RCC 7860 (cell line): ENCODE results near the gene IL21R.

ENCODE experiments used
- DNase-seq: peaks from one replicate; pipeline ENCODE4 v3.0.0-alpha.2; 2015; ENCODE audit warnings: low spot score
- FAIRE-seq: peaks from 2 replicates; lab custom pipeline; 2012; peaks lifted over from hg19 to GRCh38; lab: Jason Lieb, UNC

The IL21R gene

DNA sequence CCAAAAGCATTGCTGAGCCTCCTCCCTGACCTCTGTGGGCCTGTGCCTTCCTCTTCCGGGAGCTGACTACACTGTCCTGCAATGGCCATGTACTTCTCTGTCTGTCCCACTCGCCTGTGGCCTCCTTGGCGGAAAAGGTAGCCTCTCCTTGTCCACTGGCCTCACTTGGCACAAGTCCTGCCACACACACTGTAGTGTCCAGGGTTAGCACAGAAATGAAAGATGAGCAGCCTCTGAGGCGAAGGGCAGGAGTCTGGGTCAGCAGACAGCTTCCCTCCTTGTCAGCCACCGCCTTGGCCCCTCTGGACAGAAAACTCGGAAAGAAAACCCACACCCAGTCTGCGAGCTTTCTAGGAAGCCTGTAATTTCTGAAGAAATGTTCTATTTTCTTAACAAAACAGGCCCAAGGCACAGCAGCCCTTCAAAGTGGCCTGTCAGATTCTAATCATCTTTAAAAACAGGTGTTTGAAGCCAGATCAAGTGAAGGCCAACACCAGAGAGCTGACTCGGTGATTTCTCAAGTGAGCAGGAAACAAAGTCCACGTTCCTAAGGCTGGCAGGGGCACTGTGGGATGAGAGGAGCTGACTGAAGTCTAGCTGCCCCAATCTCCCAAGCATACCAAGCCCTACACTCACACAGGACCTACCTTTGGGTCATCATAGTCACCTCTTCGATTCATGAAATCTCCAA, 80.6 kb downstream of the IL21R start:
- no peak for FAIRE-seq
- DNase-seq, result no peak

DNA sequence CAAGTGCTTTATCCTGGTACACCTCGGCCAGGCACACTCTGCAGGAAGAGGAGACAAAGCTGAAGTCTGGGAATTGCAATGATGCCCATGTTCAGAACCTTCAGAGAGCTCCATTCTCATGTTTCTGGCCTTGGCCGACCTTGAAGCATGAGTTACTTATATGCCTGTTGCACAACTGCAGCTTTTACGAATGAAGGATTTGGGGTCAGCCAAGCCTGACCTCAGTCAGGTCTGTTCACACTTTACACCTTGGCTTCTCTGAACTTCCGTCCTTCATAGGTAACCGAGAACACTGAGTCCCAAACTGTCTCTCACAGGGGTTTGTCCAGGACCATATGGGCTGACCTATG, 81.1 kb downstream of the IL21R start:
- FAIRE-seq (no peak), DNase-seq (no peak)

DNA sequence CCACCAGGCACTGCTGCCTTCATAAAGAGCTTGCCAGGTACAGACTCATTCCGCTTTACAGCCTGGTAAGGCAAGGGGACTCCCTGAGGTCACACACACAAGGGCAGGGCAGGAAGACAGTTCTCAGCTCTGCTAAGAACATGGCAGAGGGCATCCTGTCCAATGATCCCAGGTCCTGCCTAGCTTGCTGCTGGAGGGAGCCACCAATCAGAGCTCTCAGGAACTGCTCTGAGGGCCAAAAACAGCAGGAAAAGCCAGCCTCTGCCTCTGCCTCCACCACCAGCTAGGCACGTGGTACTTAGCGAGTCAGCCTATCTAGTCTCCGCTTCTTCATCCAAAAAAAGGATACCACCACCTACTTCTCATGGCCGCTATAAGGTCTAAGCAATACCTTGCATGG, 81.7 kb downstream of the IL21R start:
- no peak for FAIRE-seq

DNA sequence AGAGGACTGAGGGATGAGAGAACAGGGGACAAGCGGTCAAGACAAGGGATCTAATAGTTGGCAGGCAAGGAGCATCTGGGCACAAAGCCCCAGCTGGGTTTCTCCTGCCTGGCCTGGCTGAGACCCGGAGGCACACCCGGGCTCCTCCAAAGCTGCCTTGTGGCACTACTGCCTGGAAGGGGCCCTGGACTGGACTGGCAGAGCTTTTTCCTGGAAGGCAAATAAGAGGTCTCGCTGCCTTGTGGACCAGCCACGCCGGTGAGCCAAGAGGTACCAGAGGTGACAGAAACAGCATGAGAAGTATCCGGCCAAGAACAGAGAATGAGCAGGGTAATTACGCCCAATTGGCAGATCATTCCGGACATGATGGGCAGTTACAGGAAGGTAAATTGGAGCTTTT, 83.2 kb downstream of the IL21R start:
- no peak for FAIRE-seq
- DNase-seq, result no peak

More for the DNA sequence above, 81.7 kb downstream of the IL21R start:
- no peak for DNase-seq

DNA sequence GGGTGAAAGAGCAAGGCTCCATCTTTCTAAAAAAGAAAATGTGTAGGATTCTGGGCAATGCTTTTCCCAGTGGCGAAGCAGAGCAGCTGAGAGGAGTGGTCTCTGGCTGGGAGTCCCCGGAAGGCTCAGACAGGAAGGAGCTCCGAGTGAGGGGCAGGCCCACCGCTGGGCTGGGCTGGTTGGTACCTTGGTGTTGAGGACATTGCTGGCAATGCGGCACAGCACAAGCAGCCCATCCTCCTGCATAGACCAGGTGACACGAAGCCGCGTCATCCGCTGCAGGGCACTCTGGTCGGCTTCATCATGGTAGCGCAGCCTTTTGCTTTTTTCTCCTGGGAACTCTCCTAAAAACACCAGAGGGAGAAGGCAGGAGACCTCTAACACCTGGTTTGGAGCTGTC, 83.8 kb downstream of the IL21R start:
- DNase-seq, result no peak
- FAIRE-seq, result no peak

DNA sequence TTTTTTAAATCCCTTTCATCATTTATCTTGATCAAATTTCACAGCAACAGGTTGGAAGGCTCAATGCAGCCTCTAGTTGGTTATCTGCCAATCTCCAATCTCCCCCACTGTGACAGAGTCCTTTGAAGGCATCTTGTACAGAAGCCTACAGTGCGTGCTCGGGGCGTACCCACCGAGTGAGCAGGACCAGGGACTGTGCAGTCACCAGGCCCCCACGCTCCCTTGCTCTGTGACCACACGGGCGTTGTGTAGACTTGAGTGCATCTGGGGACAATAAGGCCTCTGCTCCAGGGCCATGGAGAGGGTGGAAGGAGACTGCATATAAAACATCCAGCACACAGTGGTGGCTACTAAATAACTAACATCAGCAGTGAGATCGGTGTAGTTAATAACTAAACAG, 84.4 kb downstream of the IL21R start:
- no peak for FAIRE-seq
- DNase-seq, result no peak

DNA sequence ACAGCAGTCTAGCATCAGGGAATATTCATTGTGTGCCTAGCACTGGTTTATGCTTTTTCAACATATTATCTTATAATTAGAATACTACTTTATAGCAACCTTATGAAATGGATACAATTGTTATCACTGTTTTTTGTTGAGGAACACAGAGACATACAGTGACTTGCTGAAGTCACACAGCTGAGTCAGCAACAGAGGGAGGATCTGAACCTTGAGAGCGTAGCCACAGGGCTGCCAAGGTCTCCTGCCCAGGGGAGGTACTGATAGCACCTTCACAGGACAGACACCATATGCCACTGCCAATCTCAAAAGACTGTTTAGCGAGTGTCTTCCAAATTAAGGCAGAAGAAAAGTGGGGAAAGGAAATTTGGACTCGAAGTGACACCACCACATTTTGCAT, 84.8 kb downstream of the IL21R start:
- FAIRE-seq (no peak), DNase-seq (no peak)

DNA sequence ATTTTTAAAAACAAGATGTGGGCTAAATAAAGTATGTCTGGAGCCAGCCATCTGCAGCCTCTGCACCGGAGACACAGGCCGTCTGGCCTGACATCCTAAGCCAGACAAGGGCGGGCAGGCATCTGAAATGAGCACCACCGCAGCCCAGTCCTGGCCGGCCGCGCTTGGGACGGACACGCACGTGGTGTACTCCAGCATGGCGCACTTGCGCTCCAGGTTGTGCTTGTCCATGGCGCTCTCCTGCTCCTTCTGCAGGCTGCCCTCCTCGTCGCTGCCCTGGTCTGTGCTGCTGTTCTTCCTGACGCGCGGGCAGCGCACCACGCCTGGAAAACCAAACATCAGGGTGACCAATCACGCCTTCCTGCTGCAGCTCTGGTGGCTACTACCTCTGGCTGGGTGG, 87.4 kb downstream of the IL21R start:
- DNase-seq (no peak), FAIRE-seq (no peak)

DNA sequence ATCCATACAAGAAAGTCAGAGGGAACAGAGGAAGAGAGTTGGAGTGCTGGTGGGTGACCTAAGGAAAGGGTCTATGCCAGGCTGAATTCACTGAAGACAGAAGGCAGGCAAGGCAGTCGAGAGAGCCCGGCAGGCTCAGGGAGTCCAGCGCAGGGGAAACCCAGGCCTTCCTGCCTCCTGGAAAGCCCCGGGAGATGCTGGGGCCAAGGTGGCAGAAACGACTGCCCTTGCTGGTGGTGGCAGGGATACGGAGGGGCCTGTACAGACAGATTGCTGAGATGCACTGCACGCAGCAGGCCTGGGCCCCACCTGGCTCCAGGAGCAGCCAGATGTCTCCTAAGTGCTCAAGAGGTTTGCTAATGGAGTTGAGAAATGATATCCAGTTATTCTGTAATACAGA, 87.9 kb downstream of the IL21R start:
- no peak for FAIRE-seq
- no peak for DNase-seq

DNA sequence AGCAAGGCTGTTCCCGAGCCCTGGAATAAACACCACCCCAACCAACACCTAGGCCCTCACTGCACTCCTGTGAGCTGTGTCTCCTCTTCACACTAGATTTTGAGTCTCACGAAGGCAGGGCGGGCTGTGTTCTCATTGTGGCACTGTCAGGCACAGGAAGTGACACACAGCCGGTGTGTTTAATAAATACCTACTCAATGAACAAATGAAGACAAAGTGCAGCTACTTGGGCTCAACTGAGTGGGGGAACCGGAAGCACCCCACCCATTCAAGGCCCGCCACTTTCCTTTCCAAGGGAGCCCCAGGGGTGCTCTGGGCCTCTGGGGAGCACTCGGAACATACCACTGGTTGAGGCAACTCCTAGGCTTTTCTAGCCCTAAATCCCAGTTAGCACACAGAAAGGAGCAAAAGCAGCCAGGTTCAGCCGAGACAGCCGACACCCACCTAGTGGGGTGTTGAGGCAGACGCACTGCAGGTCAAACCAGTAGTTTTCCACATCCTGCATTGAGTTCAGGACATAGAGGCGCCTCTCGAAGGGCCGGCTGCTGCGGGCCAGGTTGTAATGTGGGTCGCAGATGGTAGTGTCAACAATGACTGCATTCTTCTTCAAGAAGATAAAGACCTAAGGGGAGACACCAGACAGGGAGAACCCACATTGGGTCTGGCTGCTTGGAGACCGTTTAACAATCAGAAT, 90.1 kb downstream of the IL21R start:
- FAIRE-seq, result no peak
- no peak for DNase-seq

DNA sequence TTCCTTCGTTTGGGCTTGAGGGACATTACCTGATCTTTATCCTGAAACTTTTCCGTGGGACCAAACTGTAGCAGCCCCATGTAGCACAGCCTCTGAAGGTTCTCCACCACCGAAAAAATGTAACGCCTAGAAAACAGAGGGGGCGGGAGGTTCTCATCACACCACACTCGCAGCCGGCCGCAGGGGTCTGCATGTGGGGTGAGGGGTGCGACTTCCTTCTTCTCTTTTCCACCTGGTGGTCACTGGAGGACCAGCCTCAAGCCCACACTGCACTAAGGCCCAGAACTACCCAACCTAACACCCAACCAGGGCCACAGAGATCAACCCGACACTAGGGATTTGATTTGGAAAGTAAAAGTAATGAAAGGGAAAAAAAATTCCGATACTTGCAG, 90.6 kb downstream of the IL21R start:
- FAIRE-seq, result no peak
- DNase-seq, result no peak

DNA sequence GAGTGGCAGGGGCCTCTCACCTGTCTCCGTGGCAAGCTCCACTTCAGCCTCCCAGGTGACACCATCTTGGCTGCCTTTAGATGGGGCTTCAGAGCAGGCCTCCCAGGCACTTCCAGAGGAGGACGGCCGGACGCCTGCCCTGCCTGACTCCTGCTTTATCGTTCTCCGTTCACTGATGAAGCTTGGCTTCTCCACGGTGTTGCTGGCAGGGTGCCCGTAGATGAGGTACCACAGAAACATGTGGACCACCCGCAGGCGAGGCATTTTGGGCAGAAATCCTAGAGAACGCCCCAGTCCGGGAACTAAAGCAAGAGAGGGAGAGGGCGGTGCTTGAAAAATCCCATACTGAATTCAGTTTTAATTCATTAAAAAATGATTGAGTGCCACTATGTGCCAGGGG, 93.2 kb downstream of the IL21R start:
- DNase-seq, result no peak
- FAIRE-seq, result no peak

DNA sequence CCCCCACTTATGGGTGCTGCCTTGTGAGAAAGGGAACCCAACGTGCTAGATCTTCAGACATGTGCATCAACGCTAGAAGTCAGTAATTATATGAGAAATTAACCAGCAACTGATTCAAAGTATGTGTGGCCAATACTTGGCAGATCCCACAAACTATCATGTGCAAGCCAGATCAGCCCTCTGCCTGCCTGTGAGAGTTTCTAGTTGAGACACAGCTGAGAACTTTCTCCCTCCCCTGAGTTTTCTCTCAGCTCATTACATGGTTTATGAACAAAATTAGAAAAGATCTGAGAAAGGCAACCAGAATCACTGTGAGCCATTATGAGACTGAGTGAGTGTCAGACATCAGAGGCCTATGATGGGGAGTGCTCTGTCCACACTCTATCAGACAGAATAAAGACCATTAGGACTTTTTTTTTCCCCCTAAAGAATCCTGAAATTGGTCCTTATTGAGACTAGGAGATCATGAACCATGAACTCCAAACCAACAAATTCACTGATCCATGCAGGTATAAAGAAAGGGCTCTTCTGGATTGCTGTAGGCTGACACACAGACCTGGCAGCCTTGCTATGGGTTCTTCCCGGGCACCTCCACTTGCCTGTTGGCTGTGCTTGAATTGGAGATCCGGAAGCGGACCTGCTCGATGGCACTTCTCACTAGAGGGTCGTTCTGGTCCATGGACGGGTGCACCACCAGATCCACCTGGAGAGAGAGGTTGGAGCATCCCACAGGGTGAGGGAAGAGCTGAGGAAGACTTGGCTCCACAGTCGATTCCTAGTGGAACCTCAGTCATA, 96.3 kb downstream of the IL21R start:
- no peak for DNase-seq
- FAIRE-seq, result no peak

DNA sequence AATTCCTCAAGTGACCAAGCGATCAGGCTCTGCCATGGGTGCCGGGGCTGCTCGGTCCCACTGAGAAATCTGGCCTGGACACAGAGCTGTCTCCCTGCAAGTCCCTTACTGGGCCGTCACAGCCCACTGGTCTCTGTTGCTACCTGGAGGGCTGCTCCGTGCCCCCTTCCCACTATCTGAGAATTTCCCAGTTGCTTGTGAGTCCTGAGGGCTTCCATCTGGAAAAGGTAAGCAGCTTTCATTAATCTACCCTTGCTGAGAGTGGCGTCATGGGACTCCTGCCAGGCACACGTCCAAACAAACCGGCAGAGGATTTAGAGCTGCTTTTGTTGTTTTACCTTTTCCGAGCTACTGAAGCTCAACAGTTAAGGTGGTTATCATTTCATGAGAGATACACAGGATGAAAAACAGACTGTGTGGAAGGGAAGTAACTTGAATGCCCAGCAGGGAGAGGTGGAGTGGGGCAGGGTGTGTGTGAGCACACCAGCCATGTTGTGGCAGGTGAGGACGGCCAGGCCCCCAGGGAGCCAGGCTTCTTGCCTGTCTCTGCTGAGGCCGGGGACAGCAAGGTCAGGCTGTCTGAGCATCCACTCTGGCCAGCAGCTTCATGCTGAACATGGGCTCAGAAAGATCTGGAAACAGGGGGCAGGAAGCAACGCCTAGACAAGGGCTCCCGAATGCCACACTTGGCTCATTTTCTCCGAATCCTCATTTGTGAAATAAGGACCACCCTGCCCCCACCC, 97.1 kb downstream of the IL21R start:
- FAIRE-seq (no peak), DNase-seq (no peak)

DNA sequence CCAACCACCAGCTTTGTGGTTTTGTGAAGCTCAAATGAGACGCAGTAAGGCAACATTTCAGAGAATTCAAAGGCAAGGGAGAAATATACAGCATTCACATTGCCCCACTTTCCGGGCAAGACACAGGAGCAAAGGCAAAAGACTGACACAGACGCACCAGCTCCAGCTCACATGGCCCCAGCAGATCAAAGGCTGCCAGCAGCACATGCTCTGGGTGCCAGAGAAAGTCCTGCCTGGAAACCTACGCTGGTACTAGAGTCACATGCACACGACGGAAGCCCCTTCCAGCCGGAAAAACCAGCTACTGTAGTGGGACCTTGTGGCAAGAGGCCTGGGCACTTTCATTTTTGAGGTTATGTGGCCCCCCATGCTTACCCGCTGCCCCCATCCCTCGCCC, 97.7 kb downstream of the IL21R start:
- FAIRE-seq (no peak), DNase-seq (no peak)

DNA sequence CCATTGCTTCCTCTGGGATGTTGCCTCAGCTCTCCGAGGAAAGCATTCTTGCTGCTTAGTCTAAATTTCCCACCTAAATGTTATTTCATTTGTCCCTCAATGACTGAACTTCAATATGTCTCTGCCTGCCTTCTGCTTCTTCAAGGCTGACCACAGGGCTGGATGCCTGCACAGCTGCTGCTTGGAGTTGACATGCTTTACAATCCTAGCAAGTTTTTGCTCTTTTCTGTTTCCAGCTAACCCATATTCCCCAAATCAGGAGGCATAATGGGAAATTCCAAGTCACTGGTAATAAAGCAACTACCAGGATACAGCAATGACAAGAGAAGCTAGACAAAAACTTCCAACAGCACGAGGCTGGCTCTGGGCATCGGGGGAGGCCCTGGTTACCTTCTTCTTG, 98.8 kb downstream of the IL21R start:
- no peak for FAIRE-seq
- DNase-seq, result no peak
